Stomach (tissue), 9 donors: ENCODE data around the gene MUSTN1. TPM values are rescaled to one million over a fixed set of nuclear protein-coding genes. Genes with fewer than 3 reads are reported as not detected.

ENCODE experiments used
- DNase-seq, 2 donors: peaks; one replicate each; pipeline versions ENCODE4 v3.0.0 to v3.0.0-alpha.2; 2013 to 2019
- H3K27ac ChIP-seq, 5 donors: fragments of 200-600 bp in 4 of 5; sonication (generic) in 4 of 5; one replicate each; pipeline ENCODE4 v1.5.1; 2013 to 2019; ENCODE audit warnings: mild to moderate bottlenecking in 1 of 5, moderate library complexity in 1 of 5
- H3K27me3 ChIP-seq, 3 donors: fragments of 200-600 bp; sonication (generic); one replicate each; pipeline ENCODE4 v1.5.1; 2017 to 2019; ENCODE audit warnings: mixed run types in 1 of 3
- H3K36me3 ChIP-seq, 4 donors: fragments of 200-600 bp; sonication (generic); 1 replicate in 3 of 4; 2 replicates in 1 of 4; pipeline ENCODE4 v1.5.1; 2016 to 2019
- H3K4me1 ChIP-seq, 4 donors: fragments of 200-600 bp; sonication (generic); one replicate each; pipeline ENCODE4 v1.5.1; 2016 to 2019
- H3K4me3 ChIP-seq, 4 donors: fragments of 200-600 bp; sonication (generic) in 3 of 4; one replicate each; pipeline ENCODE4 v1.5.1; 2016 to 2019; ENCODE audit warnings: mild to moderate bottlenecking in 1 of 4
- H3K9me3 ChIP-seq, 4 donors: fragments of 200-600 bp; sonication (generic); one replicate each; pipeline ENCODE4 v1.5.1; 2016 to 2019
- CTCF ChIP-seq, 7 experiments: fragments of 450-650 bp in 4 of 7; fragments of 200-600 bp in 3 of 7; sonication (generic) in 3 of 7; IDR thresholded peaks; one replicate each; pipeline ENCODE4 v1.5.1; 2016 to 2019; ENCODE audit warnings: antibody characterized with exemption in 7 of 7, control low read depth in 2 of 7, mild to moderate bottlenecking in 1 of 7
- EP300 ChIP-seq: sonication (generic); formaldehyde crosslinking; IDR thresholded peaks from one replicate; pipeline ENCODE4 v1.6.1; 2017; ENCODE audit warnings: antibody characterized with exemption
- POLR2A ChIP-seq, 4 donors: fragments of 450-650 bp; IDR thresholded peaks; one replicate each; pipeline ENCODE4 v1.6.1; 2016; ENCODE audit warnings: antibody characterized with exemption in 4 of 4, control low read depth in 2 of 4, mild to moderate bottlenecking in 1 of 4, moderate library complexity in 1 of 4
- POLR2AphosphoS5 ChIP-seq, 3 donors: sonication (generic); formaldehyde crosslinking; IDR thresholded peaks; one replicate each; pipeline ENCODE4 v1.6.1; 2016; ENCODE audit warnings: antibody characterized with exemption in 3 of 3
- WGBS, 5 donors: extraction: QIAGEN DNeasy Blood & Tissue Kit in 3 of 5; methylation state at CpG; one replicate each; pipeline versions ENCODE4 v1.1.5 to v1.1.7; 2013 to 2018; 5-methylcytosine and 5-hydroxymethylcytosine counted together
- intact Hi-C: fragments of 100-400 bp; cut with DNase I; formaldehyde crosslinking; loops from one replicate; pipeline ENCODE4 v1.15.1; 2023; ENCODE audit warnings: low total_unique reads
- polyA plus RNA-seq, 3 donors: library from polyadenylated mRNA; stranded (reverse); fragments of 200-250 nt; gene quantifications; one replicate each; pipeline ENCODE4 v1.2.3, GENCODE V29; 2013
- total RNA-seq, 5 donors: library from RNA; depleted of rRNA; stranded (reverse); fragments of >200 nt; gene quantifications; one replicate each; pipeline versions ENCODE4 v1.1.0 to v1.2.3, GENCODE V29; 2014 to 2016
- donor health status: healthy with polysubstance abuse.
- donor health status: Bipolar disorder and iron deficiency.
- donor health status: healthy.

The MUSTN1 gene
- total and polyA plus RNA-seq, 8 donors: 1.8 to 45.5 (median 15.4) TPM; not detected in 2

- 68 to 87% (median 72%) methylated on average over 5 of the region's 5 CpGs for WGBS, 5 donors
- intact Hi-C loops: no loop called here
- no peaks in the 10 kb centered on the region for H3K36me3 ChIP-seq
These were observed 33.0 kb downstream of the MUSTN1 start for GRCh38 chr3:52801839-52802238.

GRCh38 chr3:52800079-52800478 is 34.7 kb downstream of the MUSTN1 start:
- peaks cover 0 to 5% (median 0%) of the 10 kb centered on the region in 4 donors for H3K4me1 ChIP-seq
- no peaks in the 10 kb centered on the region for H3K9me3 ChIP-seq
- H3K27me3 ChIP-seq: peaks cover 0 to 1% (median 0%) of the 10 kb centered on the region in 3 donors
- intact Hi-C loops: no loop called here
- no peak overlapping the region for H3K4me3 ChIP-seq
- no peak for DNase-seq
- no peak overlapping the region for H3K27ac ChIP-seq
- no peak for TF ChIP-seq POLR2AphosphoS5 (IDR thresholded peaks at IDR 0.05)
- no peak for TF ChIP-seq CTCF (IDR thresholded peaks at IDR 0.05)
- no peak for TF ChIP-seq EP300
- TF ChIP-seq POLR2A (IDR thresholded peaks at IDR 0.05): no peak
- 70 to 88% (median 79%) methylated on average over 4 to 7 of the region's 7 CpGs for WGBS, 5 donors
- no peaks in the 10 kb centered on the region for H3K36me3 ChIP-seq

More at GRCh38 chr3:52801839-52802238, 33.0 kb downstream of the MUSTN1 start:
- DNase-seq: no peak
- no peak overlapping the region for H3K4me3 ChIP-seq
- no peak overlapping the region for H3K27ac ChIP-seq
- no peak for TF ChIP-seq POLR2AphosphoS5 (IDR thresholded peaks at IDR 0.05)
- no peak for TF ChIP-seq CTCF (IDR thresholded peaks at IDR 0.05)
- TF ChIP-seq EP300: no peak
- no peak for TF ChIP-seq POLR2A (IDR thresholded peaks at IDR 0.05)
- H3K9me3 ChIP-seq: no peaks in the 10 kb centered on the region
- H3K27me3 ChIP-seq: peaks cover 0 to 12% (median 0%) of the 10 kb centered on the region in 3 donors
- no peaks in the 10 kb centered on the region for H3K4me1 ChIP-seq

GRCh38 chr3:52798978-52799476 is 35.8 kb downstream of the MUSTN1 start:
- no peak overlapping the region for H3K4me3 ChIP-seq
- intact Hi-C loops: no loop called here
- no peaks in the 10 kb centered on the region for H3K9me3 ChIP-seq
- no peak overlapping the region for H3K27ac ChIP-seq
- WGBS, 5 donors: 51 to 61% (median 57%) methylated on average over 8 to 14 of the region's 14 CpGs
- no peaks in the 10 kb centered on the region for H3K36me3 ChIP-seq
- H3K4me1 ChIP-seq: peaks cover 0 to 14% (median 0%) of the 10 kb centered on the region in 4 donors
- TF ChIP-seq POLR2AphosphoS5 (IDR thresholded peaks at IDR 0.05): no peak
- no peak for TF ChIP-seq POLR2A (IDR thresholded peaks at IDR 0.05)
- peak in 3 of 7 experiments; percentile 22 to 36 (median 23) for TF ChIP-seq CTCF (IDR thresholded peaks at IDR 0.05)
- no peak for TF ChIP-seq EP300
- H3K27me3 ChIP-seq: no peaks in the 10 kb centered on the region
- peak; percentile 30 to 49 for DNase-seq

- intact Hi-C loops: no loop called here
- Histone ChIP-seq H3K27me3 (no peaks in the 10 kb centered on the region), H3K4me3 (no peak overlapping the region), H3K4me1 (peaks cover 0 to 14% (median 0%) of the 10 kb centered on the region in 4 donors), H3K27ac (no peak overlapping the region), H3K9me3 (no peaks in the 10 kb centered on the region), H3K36me3 (no peaks in the 10 kb centered on the region)
- 76 to 88% (median 80%) methylated on average over 7 to 10 of the region's 10 CpGs for WGBS, 5 donors
- TF ChIP-seq CTCF (IDR thresholded peaks at IDR 0.05): no peak
- no peak for TF ChIP-seq POLR2AphosphoS5 (IDR thresholded peaks at IDR 0.05)
- TF ChIP-seq EP300: no peak
- no peak for TF ChIP-seq POLR2A (IDR thresholded peaks at IDR 0.05)
- DNase-seq: no peak
These were observed 36.3 kb downstream of the MUSTN1 start for GRCh38 chr3:52798376-52798977.
